Panc1 (cell line): ENCODE results near the gene WDR70. TPM values are rescaled to one million over a fixed set of nuclear protein-coding genes. Genes with fewer than 3 reads are reported as not detected.

Experiments used
- ATAC-seq: fragments of 200-7000 bp; cut with Tn5 transposase; 2 replicates; pipeline ENCODE4 v1.9.1; 2020; ENCODE audit warnings: mild to moderate bottlenecking, moderate library complexity
- BruUV-seq: library from RNA; stranded (reverse); fragments of 400-500 nt; replicated peaks from 2 replicates; lab custom pipeline; 2021; lab: Mats Ljungman, UMichigan
- CTCF ChIA-PET: fragments of 300-600 bp; sonication (Branson Sonifier 250); formaldehyde crosslinking; loops from one replicate; lab custom pipeline; 2022; ENCODE audit warnings: antibody characterized with exemption; lab: Charles Lee
- POLR2A ChIA-PET: fragments of 300-600 bp; sonication (Branson Sonifier 250); formaldehyde crosslinking; loops from one replicate; lab custom pipeline; 2022; ENCODE audit warnings: antibody characterized with exemption; lab: Charles Lee
- DNase-seq: peaks from one replicate; pipeline ENCODE4 v3.0.0-alpha.2; 2010; ENCODE audit warnings: low read depth, low spot score
- H3K27ac ChIP-seq: 2 replicates; pipeline ENCODE4 v1.5.1; 2011; ENCODE audit warnings: mild to moderate bottlenecking, low read length, inconsistent platforms
- H3K27me3 ChIP-seq: fragments of 200-500 bp; sonication (Bioruptor generic); 2 replicates; pipeline ENCODE4 v1.6.0; 2014; ENCODE audit warnings: low read length, inconsistent platforms; ENCODE audit not compliant: control insufficient read depth, insufficient read depth
- H3K36me3 ChIP-seq: fragments of 200-500 bp; sonication (Bioruptor generic); 2 replicates; pipeline ENCODE4 v1.5.1; 2014; ENCODE audit warnings: inconsistent platforms, mild to moderate bottlenecking, low read length, moderate library complexity; ENCODE audit not compliant: control insufficient read depth, insufficient read depth
- H3K4me1 ChIP-seq: 2 replicates; pipeline ENCODE4 v1.5.1; 2011; ENCODE audit warnings: inconsistent platforms, mild to moderate bottlenecking, low read length, moderate library complexity; ENCODE audit not compliant: control insufficient read depth, insufficient read depth
- H3K4me3 ChIP-seq, 2 experiments: 2 replicates each; pipeline ENCODE4 v1.5.1; 2011 to 2012; ENCODE audit warnings: low read depth in 2 of 2, low read length in 2 of 2, mild to moderate bottlenecking in 2 of 2, inconsistent platforms in 1 of 2, moderate library complexity in 1 of 2
- H3K9me3 ChIP-seq: fragments of 200-500 bp; sonication (Bioruptor generic); 2 replicates; pipeline ENCODE4 v1.5.1; 2014; ENCODE audit warnings: low read depth, mild to moderate bottlenecking, inconsistent platforms, low read length, moderate library complexity; ENCODE audit not compliant: control insufficient read depth, insufficient read depth
- CTCF ChIP-seq: fragments of 450-650 bp; IDR thresholded peaks from 2 replicates; pipeline ENCODE4 v1.5.1; 2017; ENCODE audit warnings: mild to moderate bottlenecking
- POLR2AphosphoS5 ChIP-seq: IDR thresholded peaks from 2 replicates; pipeline ENCODE4 v1.6.1; 2012; ENCODE audit warnings: mild to moderate bottlenecking, low read depth, low read length, moderate library complexity
- SIN3A ChIP-seq: IDR thresholded peaks from 2 replicates; pipeline ENCODE4 v1.6.1; 2012; ENCODE audit warnings: low read depth, mild to moderate bottlenecking, low read length, moderate library complexity, borderline replicate concordance; ENCODE audit not compliant: insufficient read depth
- TCF7L2 ChIP-seq: IDR thresholded peaks from 2 replicates; pipeline ENCODE4 v1.6.1; 2011; ENCODE audit warnings: mild to moderate bottlenecking, low read depth, low read length, inconsistent platforms
- in situ Hi-C: cut with HindIII; loops from 2 replicates; pipeline ENCODE4 v1.10.0; 2016; ENCODE audit warnings: low sequenced_read_pairs, low pct_unique_long_range_greater_than_20kb
- intact Hi-C: fragments of 100-400 bp; cut with micrococcal nuclease; formaldehyde crosslinking; loops from one replicate; pipeline ENCODE4 v1.10.0; 2022; ENCODE audit not compliant: unreplicated experiment
- total RNA-seq: library from RNA; stranded (reverse); gene quantifications from one replicate; pipeline ENCODE4 v1.2.1, GENCODE V29; 2021; ENCODE audit not compliant: unreplicated experiment
- TF ChIP-seq, protein P1 (sequence below), 2 experiments: IDR thresholded peaks; 2 replicates each; pipeline ENCODE4 v1.6.1; 2011 to 2012; ENCODE audit warnings: low read depth in 2 of 2, control low read depth in 1 of 2, low read length in 1 of 2, mild to moderate bottlenecking in 1 of 2, moderate library complexity in 1 of 2; ENCODE audit not compliant: insufficient read depth in 1 of 2

WDR70 gene
- total RNA-seq, 1 experiment from 2014 or later, result 29.5 TPM

- no peak for ATAC-seq
- no peak overlapping the region for H3K27ac ChIP-seq
- intact Hi-C loops, result no loop called here
- no peaks in the 10 kb centered on the region for H3K9me3 ChIP-seq
- BruUV-seq, result no TSS peak
- ChIA-PET POLR2A (no interaction called here), CTCF (interaction anchor here (0.7 kb wide), 1 partner anchor 288 kb away, joined by 3 read pairs; no protein-coding TSS in a partner anchor)
- H3K4me3 ChIP-seq, result no peak overlapping the region
- TF ChIP-seq CTCF (no peak), SIN3A (no peak), TCF7L2 (no peak), POLR2AphosphoS5 (no peak)
- TF ChIP-seq, protein P1, sequence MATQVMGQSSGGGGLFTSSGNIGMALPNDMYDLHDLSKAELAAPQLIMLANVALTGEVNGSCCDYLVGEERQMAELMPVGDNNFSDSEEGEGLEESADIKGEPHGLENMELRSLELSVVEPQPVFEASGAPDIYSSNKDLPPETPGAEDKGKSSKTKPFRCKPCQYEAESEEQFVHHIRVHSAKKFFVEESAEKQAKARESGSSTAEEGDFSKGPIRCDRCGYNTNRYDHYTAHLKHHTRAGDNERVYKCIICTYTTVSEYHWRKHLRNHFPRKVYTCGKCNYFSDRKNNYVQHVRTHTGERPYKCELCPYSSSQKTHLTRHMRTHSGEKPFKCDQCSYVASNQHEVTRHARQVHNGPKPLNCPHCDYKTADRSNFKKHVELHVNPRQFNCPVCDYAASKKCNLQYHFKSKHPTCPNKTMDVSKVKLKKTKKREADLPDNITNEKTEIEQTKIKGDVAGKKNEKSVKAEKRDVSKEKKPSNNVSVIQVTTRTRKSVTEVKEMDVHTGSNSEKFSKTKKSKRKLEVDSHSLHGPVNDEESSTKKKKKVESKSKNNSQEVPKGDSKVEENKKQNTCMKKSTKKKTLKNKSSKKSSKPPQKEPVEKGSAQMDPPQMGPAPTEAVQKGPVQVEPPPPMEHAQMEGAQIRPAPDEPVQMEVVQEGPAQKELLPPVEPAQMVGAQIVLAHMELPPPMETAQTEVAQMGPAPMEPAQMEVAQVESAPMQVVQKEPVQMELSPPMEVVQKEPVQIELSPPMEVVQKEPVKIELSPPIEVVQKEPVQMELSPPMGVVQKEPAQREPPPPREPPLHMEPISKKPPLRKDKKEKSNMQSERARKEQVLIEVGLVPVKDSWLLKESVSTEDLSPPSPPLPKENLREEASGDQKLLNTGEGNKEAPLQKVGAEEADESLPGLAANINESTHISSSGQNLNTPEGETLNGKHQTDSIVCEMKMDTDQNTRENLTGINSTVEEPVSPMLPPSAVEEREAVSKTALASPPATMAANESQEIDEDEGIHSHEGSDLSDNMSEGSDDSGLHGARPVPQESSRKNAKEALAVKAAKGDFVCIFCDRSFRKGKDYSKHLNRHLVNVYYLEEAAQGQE (IDR thresholded peaks at IDR 0.05; ENCODE audit: insufficient read depth in 1 of 2, low read depth in 2 of 2, low read length in 1 of 2), result no peak
- no peaks in the 10 kb centered on the region for H3K36me3 ChIP-seq
- in situ Hi-C loops, result no loop called here
- no peaks in the 10 kb centered on the region for H3K27me3 ChIP-seq
- H3K4me1 ChIP-seq, result peaks cover 5% of the 10 kb centered on the region; the same call in 1 of the 2 replicates
- no peak for DNase-seq
Observed at GRCh38 chr5:37737326-37738056, 358.4 kb downstream of the WDR70 start.

- no TSS peak for BruUV-seq
Observed at GRCh38 chr5:37738057-37738691, 359.1 kb downstream of the WDR70 start.

More at GRCh38 chr5:37738057-37738691, 359.1 kb downstream of the WDR70 start:
- no peaks in the 10 kb centered on the region for H3K36me3 ChIP-seq
- H3K4me1 ChIP-seq, result peaks cover 5% of the 10 kb centered on the region; the same call in 1 of the 2 replicates
- peak overlapping the region; percentile 42; the same call in 1 of the 2 replicates for H3K27ac ChIP-seq
- no peaks in the 10 kb centered on the region for H3K27me3 ChIP-seq
- intact Hi-C loops, result no loop called here
- H3K4me3 ChIP-seq, result no peak overlapping the region
- in situ Hi-C loops, result no loop called here
- ChIA-PET CTCF (interaction anchor here (0.7 kb wide), 1 partner anchor 288 kb away, joined by 3 read pairs; no protein-coding TSS in a partner anchor), POLR2A (interaction anchor here (0.6 kb wide), 1 partner anchor 429 kb away, joined by 6 read pairs; no protein-coding TSS in a partner anchor)
- H3K9me3 ChIP-seq, result no peaks in the 10 kb centered on the region
- DNase-seq (peak; percentile 91), ATAC-seq (peak; percentile 81)
- TF ChIP-seq TCF7L2 (0 out of 2 replicates have a peak, but pooled peaks have one; percentile 19), POLR2AphosphoS5 (no peak)
